ACHN (cell line): ENCODE results near the gene UBA1.

Experiments used
- DNase-seq: peaks from one replicate; pipeline ENCODE4 v3.0.0-alpha.2; 2015
- in situ Hi-C: cut with HindIII; loops from 2 replicates; pipeline ENCODE4 v1.10.0; 2017; ENCODE audit warnings: low sequenced_read_pairs, low pct_ligation_motif_present, low pct_unique_long_range_greater_than_20kb

UBA1 gene

DNA sequence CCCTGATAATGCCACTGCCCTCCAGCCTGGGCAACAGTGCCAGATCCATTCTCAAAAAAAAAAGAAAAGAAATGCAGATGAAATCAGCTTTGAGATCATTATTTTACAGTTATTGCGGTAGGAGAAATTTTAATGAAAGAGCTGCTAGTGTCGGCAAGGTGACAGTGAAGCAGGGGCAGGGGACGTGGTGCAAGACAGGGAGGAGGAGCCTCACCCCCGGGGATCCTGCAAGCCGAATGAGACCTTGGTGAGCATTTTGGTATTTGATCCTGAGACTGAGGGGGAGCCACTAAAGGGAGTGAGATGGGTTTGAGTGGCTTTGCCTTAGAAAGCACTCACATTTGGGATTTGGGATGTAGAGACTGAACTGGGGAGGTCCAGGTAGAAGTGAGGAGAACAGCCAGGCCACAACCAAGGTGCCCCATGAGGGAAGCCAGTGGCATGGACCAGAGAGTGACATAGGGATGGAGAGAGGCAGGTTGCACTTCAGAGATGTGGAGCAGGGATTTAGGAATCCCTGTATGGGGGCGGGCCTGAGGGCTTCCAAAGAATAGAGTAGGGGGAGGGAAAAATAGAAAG is 25.0 kb upstream of the UBA1 start:
- in situ Hi-C loops = no loop called here
- DNase-seq = no peak

DNA sequence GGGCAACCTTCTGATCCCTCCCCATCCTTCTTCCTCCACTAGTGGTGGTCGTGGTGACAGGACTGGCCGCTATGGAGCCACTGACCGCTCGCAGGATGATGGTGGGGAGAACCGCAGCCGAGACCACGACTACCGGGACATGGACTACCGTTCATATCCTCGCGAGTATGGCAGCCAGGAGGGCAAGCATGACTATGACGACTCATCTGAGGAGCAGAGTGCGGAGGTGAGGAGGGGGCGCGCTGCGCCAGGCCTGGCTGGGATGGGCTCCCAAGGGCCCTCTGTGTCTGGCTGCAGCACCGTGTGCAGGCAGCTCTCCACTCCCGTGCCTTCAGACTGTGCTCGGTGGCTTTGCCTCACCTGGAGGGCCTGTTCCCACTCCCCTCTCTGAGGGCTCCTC is 24.4 kb upstream of the UBA1 start:
- no peak for DNase-seq
- in situ Hi-C loops = no loop called here

DNA sequence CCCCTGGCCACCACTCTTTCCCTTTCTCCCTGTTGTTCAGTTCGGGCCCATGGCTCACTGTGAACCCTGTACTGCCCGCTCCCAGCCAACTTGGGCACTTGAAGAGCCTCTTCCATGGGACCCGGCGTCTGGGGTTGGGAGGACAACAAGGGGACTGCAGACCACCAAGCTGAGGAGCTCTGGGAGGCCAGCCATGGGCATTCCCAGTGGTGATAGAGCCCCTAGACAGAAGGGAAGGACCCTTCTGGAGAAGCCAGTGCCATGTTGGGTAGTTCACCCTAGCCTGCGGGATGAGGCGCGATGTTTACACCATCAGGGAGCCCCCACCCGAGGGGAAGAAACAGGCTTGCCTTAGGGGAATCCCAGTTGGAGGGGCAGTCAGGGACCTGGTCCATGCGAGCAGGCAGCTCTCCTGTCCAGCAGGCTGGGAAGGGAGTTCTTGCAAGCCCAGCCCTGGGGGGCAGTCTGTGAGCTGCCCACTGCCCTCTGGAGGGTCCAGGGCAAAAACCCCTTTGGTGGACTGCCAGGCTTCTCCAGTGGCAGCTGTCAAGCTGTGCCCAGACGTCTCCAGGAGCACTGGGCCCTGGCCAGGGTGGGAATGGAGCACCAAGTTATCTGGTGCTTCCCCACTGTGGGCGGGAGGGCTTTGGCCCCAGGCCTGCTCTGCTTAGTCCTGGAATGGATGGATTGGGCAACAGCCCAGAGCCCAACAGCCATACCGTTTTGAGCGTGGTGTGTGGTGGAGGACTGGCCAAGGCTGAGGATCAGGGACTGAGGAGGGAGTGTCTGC is 23.7 kb upstream of the UBA1 start:
- DNase-seq = no peak

DNA sequence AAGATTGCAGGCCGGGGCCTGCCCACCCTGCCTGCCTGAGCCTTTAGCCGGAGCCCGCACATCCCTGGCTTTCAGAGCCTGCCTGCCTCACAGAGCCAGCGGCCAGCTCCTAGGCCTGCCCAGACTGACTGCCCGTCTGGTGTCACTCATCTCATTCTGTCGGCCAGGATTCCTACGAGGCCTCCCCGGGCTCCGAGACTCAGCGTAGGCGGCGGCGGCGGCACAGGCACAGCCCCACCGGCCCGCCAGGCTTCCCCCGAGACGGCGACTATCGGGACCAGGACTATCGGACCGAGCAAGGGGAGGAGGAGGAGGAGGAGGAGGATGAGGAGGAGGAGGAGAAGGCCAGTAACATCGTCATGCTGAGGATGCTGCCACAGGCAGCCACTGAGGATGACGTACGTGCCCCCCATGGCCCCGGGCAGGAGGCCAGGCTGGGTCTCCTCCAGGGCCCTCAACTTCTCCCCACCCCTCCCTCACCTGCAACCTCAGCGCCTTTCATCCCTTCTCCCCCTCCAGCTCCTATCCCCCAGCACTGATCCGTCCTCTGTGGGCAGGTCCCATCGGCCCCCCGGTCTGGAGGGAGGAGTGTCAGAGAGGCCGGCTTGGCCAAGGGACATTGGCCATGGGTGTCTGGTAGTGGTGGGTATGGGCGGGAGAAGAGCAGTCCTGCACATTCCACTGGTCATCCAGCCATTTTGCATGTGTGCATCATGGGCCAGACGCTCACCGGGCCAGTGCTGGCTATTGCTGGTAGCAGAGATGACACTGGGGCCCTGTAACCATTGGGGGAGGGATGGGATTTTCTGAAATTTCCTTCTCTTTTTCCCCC is 22.6 kb upstream of the UBA1 start:
- no peak for DNase-seq
- in situ Hi-C loops = no loop called here

More for the DNA sequence above, 23.7 kb upstream of the UBA1 start:
- in situ Hi-C loops = no loop called here

DNA sequence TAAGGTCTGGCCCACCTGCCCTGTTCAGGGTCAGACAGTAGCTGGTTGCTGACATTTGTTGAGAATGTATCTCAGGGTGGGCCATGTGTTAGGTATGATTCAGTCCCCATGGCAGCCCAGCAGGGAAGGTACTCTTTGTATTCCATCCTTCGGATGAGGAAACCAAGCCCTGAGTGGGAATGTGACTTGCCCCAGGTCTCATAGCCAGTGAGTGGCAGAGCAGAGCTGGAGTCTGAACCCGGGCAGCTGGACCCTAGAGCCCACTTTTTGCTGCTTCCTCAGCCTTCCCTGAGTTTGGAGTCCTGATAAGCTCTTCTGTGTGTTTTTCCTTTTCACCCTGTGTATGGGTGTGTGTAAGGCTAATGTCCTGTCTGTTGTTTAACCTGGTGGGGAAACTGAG is 21.6 kb upstream of the UBA1 start:
- no peak for DNase-seq
- in situ Hi-C loops = no loop called here

DNA sequence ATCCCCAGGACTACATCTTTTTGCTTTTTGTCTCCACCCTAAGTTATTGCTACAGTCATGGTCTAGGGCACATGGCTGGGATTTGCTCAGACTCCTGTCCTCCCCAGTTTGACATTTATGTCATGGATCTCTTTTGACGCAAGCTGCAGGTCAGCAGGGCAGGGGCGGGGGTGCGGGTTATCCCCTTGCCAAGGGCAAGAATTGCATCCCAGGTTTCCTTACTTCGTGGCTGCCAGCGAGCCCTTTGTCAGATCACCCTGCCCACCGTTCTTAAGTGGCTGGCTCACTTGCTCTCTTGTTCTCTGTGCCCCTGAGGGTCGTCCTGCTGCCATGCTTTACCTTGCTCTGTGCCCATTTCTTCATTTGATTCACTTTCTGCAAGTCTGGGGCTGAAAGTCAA is 21.1 kb upstream of the UBA1 start:
- no peak for DNase-seq
- in situ Hi-C loops = no loop called here

DNA sequence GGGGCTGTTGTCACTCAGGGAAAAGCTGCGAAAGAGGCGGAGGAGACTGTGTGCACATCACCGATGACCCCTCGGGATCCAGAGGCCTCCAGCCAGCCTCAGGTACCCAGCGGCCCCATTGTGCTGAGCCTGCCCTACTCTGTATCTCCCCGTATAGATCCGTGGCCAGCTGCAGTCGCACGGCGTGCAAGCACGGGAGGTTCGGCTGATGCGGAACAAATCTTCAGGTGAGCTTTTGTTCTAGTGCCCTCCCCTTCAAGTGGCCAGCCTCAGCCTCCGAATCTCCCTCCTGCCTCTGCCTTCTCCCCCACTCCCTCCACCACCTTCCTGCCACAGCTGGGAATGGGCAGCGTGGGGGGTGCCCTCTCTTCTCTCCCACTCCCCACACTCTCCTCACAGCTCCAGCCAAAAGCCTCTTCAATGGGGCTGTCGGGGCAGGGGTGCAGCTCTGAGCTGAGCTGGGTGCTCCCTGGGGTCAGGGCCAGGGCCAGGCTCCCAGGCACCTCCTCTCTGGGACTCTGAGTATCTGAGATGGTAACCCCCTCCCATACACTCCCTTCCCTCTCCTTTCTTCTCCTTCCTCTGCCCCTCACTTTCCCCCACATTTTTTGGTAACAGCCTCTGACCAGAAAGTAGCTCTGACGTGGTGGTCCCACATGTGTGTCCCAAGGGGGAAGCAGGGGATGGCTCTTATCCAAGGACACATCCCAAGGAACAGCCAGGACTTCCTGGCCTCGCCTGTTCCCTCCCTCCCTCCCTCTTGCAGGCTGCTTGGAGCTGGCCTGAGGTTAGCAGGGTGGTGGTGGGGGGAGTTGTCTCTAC is 20.4 kb upstream of the UBA1 start:
- in situ Hi-C loops = no loop called here
- DNase-seq = no peak

DNA sequence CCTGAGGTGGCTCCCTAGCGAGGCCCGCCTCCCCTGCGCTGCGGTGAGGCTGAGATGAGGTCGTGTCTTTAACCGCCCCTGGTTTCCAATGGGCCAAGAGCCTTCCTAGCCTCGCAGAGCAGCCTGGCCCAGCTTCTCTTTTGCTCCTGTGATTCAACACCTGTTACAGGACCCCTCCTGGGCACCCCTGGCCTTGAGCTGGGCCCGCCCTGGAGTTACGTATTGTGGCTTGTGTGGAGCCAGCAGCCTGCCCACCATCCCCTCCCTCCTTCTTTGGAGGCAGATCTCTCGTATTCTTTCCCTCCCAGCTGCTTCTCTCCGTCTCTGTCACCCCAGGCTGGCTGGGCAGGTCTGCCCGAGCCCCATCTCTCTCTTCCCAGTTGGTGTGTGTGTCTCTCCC is 19.3 kb upstream of the UBA1 start:
- DNase-seq = no peak
- in situ Hi-C loops = no loop called here

DNA sequence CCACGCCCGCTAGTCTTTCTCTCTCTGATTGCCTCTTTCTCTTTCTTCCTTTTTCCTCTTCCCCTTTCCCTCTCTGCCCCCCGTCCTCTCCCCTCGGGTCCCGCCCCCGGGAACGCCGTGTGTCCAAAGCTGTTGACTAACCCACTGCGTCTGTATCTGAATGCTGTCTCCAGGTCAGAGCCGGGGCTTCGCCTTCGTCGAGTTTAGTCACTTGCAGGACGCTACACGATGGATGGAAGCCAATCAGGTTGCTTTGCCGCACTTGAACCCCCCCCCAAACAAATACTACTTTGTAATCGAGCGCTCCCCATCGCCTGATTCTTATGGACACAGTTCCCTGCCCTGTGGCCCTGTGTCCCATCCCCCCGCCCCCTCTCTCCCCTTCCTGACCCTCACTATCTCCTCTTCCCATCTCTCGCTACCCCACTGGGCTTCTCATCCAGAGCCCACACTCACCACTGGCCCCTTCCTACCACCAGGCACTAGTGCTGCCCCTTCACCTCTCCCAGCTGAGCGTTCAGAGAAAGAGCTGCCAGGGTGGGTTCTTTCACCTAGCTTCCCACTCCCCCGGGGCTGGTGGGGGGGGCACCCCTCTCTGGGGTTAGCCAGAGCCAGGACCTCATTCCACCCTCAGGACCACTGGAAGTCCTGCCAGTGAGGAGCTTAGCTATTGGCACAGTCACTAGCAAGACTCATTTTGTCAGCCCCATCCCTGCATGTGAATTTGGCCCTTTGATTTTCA is 18.6 kb upstream of the UBA1 start:
- in situ Hi-C loops = no loop called here
- DNase-seq = no peak

DNA sequence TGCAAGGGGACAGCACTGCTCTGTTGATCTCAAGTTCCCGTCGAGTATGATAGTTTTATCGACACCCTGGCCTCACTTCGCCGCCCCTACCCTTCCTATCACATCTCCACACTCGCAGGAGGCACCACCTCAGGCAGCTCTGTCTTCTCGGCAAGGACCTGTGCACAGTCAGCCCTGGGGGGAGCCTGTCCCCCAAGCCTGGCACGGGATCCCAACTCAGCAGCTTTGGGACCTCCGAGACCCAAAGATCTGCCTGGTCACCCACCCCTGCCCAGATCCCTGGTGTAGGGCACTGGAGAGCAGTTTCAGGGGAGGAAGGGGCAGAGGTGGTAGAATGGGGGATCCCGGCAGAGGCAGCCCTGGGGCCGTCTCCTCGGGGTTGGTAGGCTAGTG is 18.0 kb upstream of the UBA1 start:
- DNase-seq = no peak
- in situ Hi-C loops = no loop called here

DNA sequence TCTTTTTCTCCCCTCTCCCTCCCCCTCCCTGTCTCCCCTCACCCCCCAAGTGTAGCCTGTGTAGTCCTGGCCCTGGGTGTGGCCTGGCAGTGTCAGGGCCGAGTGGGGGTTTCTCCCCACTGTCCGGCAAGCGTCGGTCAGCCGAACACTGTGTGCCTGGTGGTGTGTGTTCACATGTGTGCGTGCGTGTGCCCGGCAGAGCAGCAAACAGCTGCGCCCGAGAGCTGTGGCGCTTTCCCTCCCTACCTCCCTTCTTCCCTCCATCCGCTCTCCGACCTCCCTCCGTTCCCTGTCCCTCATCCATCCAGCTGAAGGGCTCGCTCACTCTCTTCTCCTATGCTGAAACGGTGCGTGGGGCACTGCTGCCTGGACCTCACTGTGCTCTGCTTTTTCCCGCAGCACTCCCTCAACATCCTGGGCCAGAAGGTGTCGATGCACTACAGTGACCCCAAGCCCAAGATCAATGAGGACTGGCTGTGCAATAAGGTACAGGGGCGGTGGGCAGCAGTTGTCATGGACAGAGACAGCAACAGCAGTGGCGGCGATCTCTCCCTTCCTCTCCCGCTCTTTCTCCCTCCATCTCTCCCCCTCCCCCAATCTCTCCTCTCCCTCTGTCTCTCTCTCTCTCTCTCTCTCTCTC is 17.4 kb upstream of the UBA1 start:
- no peak for DNase-seq
- in situ Hi-C loops = no loop called here

DNA sequence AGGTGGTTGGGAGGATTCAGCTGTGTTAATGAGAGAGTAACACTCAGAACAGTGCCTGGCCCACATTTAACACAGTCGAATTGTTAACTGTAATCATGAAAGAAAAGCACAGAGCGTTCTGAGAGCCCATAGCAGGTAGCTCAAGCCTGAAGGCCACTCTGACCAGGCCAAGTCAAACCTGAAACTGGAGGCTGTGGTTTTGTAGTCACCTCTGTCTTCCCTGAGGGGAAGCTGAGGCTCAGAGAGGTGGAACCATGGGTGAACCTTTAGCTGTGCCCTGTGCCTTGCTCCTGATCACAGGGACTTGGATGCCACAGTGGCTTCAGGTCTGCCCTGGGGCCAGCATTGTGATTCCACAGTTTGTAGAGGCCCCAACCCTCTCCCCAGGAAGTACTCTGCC is 16.6 kb upstream of the UBA1 start:
- in situ Hi-C loops = no loop called here
- no peak for DNase-seq

DNA sequence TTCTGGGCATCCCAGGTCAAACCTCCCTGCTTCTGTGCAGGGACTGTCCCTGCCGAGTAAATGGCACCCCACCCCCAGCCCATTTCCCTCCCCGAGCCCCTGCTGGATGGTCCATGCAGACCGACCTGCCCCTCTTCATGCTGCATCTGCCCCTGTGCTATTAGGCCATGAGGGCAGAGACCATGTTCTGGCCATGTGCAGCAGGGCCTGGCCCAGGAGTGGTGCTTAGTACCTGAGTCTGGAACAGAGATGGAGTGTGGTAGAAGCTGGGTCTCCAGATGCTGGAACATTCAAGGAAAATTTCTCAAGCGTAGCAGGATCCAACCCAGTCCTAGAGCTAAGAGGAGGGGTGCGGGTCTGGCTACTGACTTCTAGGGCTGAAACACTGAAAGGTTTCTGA is 15.3 kb upstream of the UBA1 start:
- in situ Hi-C loops = no loop called here

DNA sequence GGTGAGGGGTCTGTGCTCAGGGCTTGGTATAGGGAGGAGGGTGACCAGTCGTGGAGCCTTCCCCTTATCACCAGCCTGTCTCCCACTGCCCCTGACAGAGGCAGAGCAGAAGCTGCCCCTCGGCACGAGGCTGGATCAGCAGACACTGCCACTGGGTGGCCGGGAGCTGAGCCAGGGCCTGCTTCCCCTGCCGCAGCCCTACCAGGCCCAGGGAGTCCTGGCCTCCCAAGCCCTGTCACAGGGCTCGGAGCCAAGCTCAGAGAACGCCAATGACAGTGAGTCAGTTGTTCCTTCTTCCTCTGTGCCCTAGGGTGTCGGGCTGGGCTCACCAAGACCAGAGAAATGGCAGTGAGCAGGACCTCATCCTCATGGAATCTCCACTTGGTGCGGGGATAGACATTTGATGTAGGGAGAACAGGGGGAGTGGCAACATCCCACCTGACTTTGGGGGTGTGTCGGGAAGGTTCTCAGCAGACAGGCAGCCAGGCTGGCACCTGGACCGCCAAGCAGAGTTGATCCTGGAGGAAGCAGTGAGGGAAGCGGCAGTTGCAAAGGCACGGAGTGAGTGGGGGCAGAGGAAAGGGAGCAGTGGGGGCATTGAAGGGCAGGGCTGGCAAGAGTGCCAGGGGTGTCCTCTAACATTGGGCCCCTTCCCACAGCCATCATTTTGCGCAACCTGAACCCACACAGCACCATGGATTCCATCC is 14.3 kb upstream of the UBA1 start:
- in situ Hi-C loops = no loop called here
- DNase-seq = no peak

More for the DNA sequence above, 15.3 kb upstream of the UBA1 start:
- no peak for DNase-seq

DNA sequence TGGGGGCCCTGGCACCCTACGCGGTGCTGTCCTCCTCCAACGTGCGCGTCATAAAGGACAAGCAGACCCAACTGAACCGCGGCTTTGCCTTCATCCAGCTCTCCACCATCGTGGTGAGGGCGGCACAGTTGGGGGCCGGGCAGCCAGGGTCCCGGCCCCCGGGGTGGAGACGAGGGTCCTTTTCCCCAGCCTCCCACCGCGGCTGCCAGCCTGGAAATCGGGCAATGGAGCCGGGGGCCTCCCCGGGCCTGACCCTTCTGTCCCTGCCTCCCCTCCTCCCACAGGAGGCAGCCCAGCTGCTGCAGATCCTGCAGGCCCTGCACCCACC is 13.7 kb upstream of the UBA1 start:
- in situ Hi-C loops = no loop called here
- DNase-seq = no peak

DNA sequence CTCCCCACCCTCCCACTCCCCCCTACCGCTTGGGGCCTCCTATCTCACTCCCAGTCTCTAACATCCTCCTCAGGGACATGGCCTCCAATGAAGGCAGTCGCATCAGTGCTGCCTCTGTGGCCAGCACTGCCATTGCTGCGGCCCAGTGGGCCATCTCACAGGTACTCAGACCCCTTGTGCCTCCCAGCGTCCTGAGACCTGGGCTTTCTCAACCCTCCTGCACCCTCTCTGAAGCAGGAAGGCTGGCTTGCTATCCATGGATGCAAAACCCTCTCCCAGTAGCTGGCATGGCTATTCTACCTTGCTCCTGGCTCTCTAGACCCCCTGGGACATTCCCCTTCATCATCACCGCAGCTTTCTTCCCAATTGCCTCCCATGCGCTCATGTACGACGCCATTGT is 13.3 kb upstream of the UBA1 start:
- in situ Hi-C loops = no loop called here
- no peak for DNase-seq

DNA sequence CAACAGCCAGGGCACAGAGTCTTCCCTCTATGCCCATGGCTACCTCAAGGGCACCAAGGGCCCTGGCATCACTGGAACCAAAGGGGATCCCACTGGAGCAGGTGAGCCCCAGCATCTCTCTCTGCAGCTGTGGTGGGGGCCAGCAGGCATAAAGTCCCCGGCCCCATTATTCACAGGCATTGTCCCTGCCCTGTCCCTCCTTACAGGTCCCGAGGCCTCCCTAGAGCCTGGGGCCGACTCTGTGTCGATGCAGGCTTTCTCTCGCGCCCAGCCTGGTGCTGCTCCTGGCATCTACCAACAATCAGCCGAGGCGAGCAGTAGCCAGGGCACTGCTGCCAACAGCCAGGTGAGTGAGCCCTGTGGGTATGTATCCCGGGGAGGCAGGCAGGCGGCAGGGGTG is 12.3 kb upstream of the UBA1 start:
- no peak for DNase-seq
- in situ Hi-C loops = no loop called here
